ENCODE measurements around the gene TMEFF2. TPM values are rescaled to one million over a fixed set of nuclear protein-coding genes. Genes with fewer than 3 reads are reported as not detected.

TMEFF2 gene
- total RNA-seq, 2 donors from 2014 or later, result 3.2 to 55.8 TPM

DNA sequence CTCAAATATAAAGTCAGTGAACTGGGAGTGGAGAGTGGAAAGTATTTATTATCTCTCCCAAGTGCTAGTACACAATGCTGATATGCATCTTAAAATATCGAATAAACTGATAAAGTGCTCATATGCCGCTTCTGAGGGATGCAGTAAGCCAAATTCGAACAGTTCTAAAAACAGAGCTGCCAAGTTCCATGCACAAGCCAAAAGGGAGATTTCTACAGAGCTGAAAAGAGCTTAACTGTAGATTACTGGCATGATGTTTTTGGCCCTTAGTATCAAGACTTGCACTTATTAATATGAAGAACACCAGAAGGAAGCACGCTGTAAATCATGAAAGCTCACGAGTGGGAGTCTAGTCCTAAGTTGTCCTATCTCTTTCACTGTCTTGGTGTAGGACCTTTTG lies 7.9 kb downstream of the TMEFF2 start:
- no peaks in the 10 kb centered on the region for H3K27me3 ChIP-seq (replicated peaks; ENCODE audit: insufficient read depth)
- no peak for DNase-seq (ENCODE audit: low spot score)
- H3K36me3 ChIP-seq, result no peaks in the 10 kb centered on the region
- no peaks in the 10 kb centered on the region for H3K4me1 ChIP-seq (replicated peaks)
- H3K4me3 ChIP-seq, result no peak overlapping the region
- intact Hi-C loops (cut with DNase I), result no loop called here
- H3K27ac ChIP-seq, result no peak overlapping the region
- no peaks in the 10 kb centered on the region for H3K9me3 ChIP-seq
- 38% methylated on average over 5 of the region's 5 CpGs for WGBS
- TF ChIP-seq POLR2AphosphoS5 (IDR thresholded peaks at IDR 0.05) (no peak), POLR2A (IDR thresholded peaks at IDR 0.05) (no peak)
- TF ChIP-seq, protein P1, sequence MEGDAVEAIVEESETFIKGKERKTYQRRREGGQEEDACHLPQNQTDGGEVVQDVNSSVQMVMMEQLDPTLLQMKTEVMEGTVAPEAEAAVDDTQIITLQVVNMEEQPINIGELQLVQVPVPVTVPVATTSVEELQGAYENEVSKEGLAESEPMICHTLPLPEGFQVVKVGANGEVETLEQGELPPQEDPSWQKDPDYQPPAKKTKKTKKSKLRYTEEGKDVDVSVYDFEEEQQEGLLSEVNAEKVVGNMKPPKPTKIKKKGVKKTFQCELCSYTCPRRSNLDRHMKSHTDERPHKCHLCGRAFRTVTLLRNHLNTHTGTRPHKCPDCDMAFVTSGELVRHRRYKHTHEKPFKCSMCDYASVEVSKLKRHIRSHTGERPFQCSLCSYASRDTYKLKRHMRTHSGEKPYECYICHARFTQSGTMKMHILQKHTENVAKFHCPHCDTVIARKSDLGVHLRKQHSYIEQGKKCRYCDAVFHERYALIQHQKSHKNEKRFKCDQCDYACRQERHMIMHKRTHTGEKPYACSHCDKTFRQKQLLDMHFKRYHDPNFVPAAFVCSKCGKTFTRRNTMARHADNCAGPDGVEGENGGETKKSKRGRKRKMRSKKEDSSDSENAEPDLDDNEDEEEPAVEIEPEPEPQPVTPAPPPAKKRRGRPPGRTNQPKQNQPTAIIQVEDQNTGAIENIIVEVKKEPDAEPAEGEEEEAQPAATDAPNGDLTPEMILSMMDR (IDR thresholded peaks at IDR 0.05), result no peak

DNA sequence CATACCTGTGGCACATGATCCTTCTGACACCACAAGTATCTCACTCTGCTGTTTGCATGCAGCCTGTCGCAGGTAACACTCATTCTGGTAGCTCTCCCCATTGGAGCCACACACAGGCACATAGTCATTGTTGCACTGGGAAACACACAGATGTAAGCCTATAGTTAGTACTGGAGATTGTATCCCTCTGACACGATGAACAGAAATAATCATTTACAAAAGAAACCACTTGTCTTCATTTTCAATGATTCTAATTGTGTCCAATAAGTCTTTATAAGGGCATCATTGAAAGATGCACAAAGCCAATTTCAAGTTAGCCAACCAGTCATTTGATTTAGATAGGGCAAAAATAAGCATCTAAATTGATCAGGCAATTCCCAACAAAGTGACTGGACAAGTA lies 10.4 kb downstream of the TMEFF2 start:
- Histone ChIP-seq H3K4me1 (replicated peaks) (no peaks in the 10 kb centered on the region), H3K4me3 (no peak overlapping the region), H3K27ac (no peak overlapping the region), H3K9me3 (no peaks in the 10 kb centered on the region), H3K36me3 (no peaks in the 10 kb centered on the region), H3K27me3 (replicated peaks; ENCODE audit: insufficient read depth) (no peaks in the 10 kb centered on the region)
- no peak for DNase-seq (ENCODE audit: low spot score)
- 91% methylated on average over 2 of the region's 2 CpGs for WGBS
- TF ChIP-seq POLR2A (IDR thresholded peaks at IDR 0.05), result no peak
- intact Hi-C loops (cut with DNase I), result no loop called here

DNA sequence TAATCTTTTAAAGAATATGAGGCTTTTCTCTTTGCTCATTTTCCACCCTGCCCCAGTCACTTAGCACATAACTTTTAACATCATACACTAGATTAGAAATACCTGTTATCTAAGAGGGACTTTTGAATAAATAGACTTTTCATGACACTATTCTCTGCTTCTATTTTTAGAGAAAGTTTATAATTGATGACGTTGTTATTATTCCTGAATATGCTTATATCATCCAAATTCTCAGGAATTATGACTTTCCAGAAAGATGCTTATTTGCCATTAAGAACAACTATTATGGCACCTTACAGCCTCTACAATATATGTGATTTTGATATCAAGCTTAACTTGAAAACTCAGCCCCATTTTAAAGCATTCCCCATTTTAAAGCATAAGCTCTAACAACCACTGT lies 11.4 kb downstream of the TMEFF2 start:
- no peak for TF ChIP-seq POLR2A (IDR thresholded peaks at IDR 0.05)
- no peak for TF ChIP-seq POLR2AphosphoS5 (IDR thresholded peaks at IDR 0.05)
- TF ChIP-seq, protein P1 (IDR thresholded peaks at IDR 0.05), result no peak
- Histone ChIP-seq H3K27ac (no peak overlapping the region), H3K4me3 (no peak overlapping the region), H3K9me3 (no peaks in the 10 kb centered on the region), H3K36me3 (no peaks in the 10 kb centered on the region), H3K4me1 (replicated peaks) (no peaks in the 10 kb centered on the region), H3K27me3 (replicated peaks; ENCODE audit: insufficient read depth) (no peaks in the 10 kb centered on the region)
- intact Hi-C loops (cut with DNase I), result no loop called here
- WGBS, result 73% methylated on average over 1 of the region's 1 CpG
- no peak for DNase-seq (ENCODE audit: low spot score)

DNA sequence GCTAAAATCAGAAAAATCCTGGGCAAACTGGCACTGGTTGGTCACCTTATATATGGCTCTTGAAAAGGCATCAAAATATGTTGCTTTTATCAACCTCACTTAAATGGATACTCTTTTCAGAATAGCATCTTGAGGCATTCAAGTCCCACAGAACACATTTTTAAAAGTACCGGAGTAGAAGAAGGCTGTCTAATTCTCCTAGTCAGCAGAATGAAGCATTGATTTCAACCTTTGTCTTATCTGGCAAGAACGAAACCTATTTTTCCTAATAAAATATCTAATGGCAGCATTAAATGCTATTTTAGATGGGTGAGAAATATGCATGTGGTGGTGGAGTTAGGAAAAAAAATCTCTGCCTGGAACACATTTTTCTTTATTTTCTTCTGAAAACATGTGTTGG lies 27.8 kb downstream of the TMEFF2 start:
- intact Hi-C loops (cut with DNase I), result loop anchor here (10.0 kb wide), 1 partner anchor 602 kb away; no protein-coding TSS in a partner anchor

DNA sequence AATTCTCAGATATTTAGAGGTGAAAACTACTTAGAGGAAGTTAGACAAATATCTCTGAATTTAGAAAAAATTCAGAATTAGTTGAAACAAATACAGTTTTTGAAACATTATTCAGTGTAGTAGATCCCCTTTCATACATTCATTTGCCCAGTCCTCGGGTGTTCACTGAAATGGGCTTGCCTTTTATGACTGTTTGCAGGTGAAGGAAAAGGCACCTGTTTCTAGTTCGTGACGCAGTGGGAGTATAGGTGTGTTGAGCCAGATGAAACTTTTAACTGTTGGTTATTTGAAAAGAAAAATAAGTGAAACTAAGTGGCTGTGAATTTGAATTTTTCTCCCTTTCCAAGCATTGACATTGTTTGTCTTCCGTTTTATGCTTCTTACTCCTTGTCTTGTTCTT lies 28.9 kb downstream of the TMEFF2 start:
- TF ChIP-seq POLR2A (IDR thresholded peaks at IDR 0.05) (no peak), POLR2AphosphoS5 (IDR thresholded peaks at IDR 0.05) (no peak)
- TF ChIP-seq, protein P1 (IDR thresholded peaks at IDR 0.05), result no peak
- no peak for DNase-seq (ENCODE audit: low spot score)
- 67% methylated on average over 4 of the region's 4 CpGs for WGBS
- Histone ChIP-seq H3K9me3 (no peaks in the 10 kb centered on the region), H3K36me3 (no peaks in the 10 kb centered on the region), H3K4me1 (replicated peaks) (no peaks in the 10 kb centered on the region), H3K27ac (no peak overlapping the region), H3K4me3 (no peak overlapping the region), H3K27me3 (replicated peaks; ENCODE audit: insufficient read depth) (no peaks in the 10 kb centered on the region)
- intact Hi-C loops (cut with DNase I), result loop anchor here (10.0 kb wide), 1 partner anchor 601 kb away; no protein-coding TSS in a partner anchor

More for the DNA sequence above, 27.8 kb downstream of the TMEFF2 start:
- no peak overlapping the region for H3K27ac ChIP-seq
- no peaks in the 10 kb centered on the region for H3K4me1 ChIP-seq (replicated peaks)
- H3K4me3 ChIP-seq, result no peak overlapping the region
- 42% methylated on average over 2 of the region's 2 CpGs for WGBS
- DNase-seq (ENCODE audit: low spot score), result no peak
- H3K27me3 ChIP-seq (replicated peaks; ENCODE audit: insufficient read depth), result no peaks in the 10 kb centered on the region
- TF ChIP-seq POLR2A (IDR thresholded peaks at IDR 0.05), result no peak
- no peak for TF ChIP-seq POLR2AphosphoS5 (IDR thresholded peaks at IDR 0.05)
- TF ChIP-seq, protein P1 (IDR thresholded peaks at IDR 0.05), result no peak
- H3K9me3 ChIP-seq, result no peaks in the 10 kb centered on the region
- no peaks in the 10 kb centered on the region for H3K36me3 ChIP-seq

Data from prostate gland (tissue), 2 donors.